Neural cell (in vitro differentiated cells): ENCODE results near the gene TNS3.

Experiments
- EP300 ChIP-seq: fragments of 450-650 bp; conservative IDR thresholded peaks from 2 replicates; pipeline ENCODE4 v1.6.1; 2014; ENCODE audit warnings: antibody characterized with exemption, mild to moderate bottlenecking, moderate library complexity; ENCODE audit not compliant: poor library complexity, severe bottlenecking
- EZH2 ChIP-seq: fragments of 200-600, 300-800 bp; shearing (Covaris generic), sonication (generic); IDR thresholded peaks from 2 replicates; pipeline ENCODE4 v1.6.1; 2014; ENCODE audit warnings: antibody characterized with exemption, low read length, borderline replicate concordance, mild to moderate bottlenecking; ENCODE audit not compliant: insufficient read depth, poor library complexity, severe bottlenecking
- MXI1 ChIP-seq: fragments of 450-650 bp; conservative IDR thresholded peaks from 2 replicates; pipeline ENCODE4 v1.6.1; 2014; ENCODE audit warnings: antibody characterized with exemption, mild to moderate bottlenecking; ENCODE audit not compliant: poor library complexity, severe bottlenecking
- POLR2AphosphoS5 ChIP-seq: IDR thresholded peaks from 2 replicates; pipeline ENCODE4 v1.6.1; 2012
- RAD21 ChIP-seq: fragments of 450-650 bp; conservative IDR thresholded peaks from 2 replicates; pipeline ENCODE4 v1.6.1; 2014; ENCODE audit warnings: antibody characterized with exemption, mild to moderate bottlenecking, moderate library complexity
- SMC3 ChIP-seq: fragments of 450-650 bp; conservative IDR thresholded peaks from 2 replicates; pipeline ENCODE4 v1.6.1; 2014; ENCODE audit warnings: antibody characterized with exemption, mild to moderate bottlenecking, moderate library complexity; ENCODE audit not compliant: poor library complexity
- TF ChIP-seq, protein P1 (sequence below): IDR thresholded peaks from 2 replicates; pipeline ENCODE4 v1.6.1; 2012; ENCODE audit warnings: borderline replicate concordance
- TF ChIP-seq, protein P2 (sequence below): fragments of 450-650 bp; IDR thresholded peaks from 2 replicates; pipeline ENCODE4 v1.5.1; 2014; ENCODE audit warnings: antibody characterized with exemption, mild to moderate bottlenecking, moderate library complexity; ENCODE audit not compliant: poor library complexity, severe bottlenecking

DNA sequence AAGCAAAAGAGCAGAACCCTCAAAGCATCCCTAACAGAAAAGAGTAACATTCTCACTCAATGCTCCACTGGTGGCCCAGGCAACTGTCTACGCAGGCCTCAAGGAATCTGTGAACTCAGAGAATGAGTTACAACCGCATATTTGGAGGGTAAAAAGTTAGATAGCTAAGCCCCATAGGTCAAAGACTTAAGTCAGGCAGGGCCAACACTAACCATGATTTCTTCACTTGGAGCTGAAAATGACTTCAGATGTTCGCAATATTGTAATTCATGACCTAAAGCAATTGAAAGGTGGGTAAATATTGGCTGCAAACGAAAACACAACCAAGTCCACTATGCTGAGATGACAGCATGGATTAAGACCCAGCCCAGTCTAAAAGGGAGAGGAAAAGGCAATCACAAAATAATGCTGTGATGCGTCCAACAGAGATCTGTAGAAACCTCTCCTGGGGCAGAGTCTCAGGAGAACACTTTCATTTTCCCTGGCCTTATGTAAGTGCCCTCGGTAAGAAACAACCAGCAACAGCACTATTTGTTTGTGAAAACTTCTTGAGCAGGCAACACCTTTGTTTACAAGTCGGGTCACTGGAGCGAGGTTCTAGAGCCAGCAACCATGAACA lies 176.5 kb downstream of the TNS3 start:
- TF ChIP-seq POLR2AphosphoS5: no peak
- TF ChIP-seq, protein P1, sequence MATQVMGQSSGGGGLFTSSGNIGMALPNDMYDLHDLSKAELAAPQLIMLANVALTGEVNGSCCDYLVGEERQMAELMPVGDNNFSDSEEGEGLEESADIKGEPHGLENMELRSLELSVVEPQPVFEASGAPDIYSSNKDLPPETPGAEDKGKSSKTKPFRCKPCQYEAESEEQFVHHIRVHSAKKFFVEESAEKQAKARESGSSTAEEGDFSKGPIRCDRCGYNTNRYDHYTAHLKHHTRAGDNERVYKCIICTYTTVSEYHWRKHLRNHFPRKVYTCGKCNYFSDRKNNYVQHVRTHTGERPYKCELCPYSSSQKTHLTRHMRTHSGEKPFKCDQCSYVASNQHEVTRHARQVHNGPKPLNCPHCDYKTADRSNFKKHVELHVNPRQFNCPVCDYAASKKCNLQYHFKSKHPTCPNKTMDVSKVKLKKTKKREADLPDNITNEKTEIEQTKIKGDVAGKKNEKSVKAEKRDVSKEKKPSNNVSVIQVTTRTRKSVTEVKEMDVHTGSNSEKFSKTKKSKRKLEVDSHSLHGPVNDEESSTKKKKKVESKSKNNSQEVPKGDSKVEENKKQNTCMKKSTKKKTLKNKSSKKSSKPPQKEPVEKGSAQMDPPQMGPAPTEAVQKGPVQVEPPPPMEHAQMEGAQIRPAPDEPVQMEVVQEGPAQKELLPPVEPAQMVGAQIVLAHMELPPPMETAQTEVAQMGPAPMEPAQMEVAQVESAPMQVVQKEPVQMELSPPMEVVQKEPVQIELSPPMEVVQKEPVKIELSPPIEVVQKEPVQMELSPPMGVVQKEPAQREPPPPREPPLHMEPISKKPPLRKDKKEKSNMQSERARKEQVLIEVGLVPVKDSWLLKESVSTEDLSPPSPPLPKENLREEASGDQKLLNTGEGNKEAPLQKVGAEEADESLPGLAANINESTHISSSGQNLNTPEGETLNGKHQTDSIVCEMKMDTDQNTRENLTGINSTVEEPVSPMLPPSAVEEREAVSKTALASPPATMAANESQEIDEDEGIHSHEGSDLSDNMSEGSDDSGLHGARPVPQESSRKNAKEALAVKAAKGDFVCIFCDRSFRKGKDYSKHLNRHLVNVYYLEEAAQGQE: no peak
- TF ChIP-seq, protein P2, sequence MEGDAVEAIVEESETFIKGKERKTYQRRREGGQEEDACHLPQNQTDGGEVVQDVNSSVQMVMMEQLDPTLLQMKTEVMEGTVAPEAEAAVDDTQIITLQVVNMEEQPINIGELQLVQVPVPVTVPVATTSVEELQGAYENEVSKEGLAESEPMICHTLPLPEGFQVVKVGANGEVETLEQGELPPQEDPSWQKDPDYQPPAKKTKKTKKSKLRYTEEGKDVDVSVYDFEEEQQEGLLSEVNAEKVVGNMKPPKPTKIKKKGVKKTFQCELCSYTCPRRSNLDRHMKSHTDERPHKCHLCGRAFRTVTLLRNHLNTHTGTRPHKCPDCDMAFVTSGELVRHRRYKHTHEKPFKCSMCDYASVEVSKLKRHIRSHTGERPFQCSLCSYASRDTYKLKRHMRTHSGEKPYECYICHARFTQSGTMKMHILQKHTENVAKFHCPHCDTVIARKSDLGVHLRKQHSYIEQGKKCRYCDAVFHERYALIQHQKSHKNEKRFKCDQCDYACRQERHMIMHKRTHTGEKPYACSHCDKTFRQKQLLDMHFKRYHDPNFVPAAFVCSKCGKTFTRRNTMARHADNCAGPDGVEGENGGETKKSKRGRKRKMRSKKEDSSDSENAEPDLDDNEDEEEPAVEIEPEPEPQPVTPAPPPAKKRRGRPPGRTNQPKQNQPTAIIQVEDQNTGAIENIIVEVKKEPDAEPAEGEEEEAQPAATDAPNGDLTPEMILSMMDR: no peak
- TF ChIP-seq EZH2: no peak
- no peak for TF ChIP-seq SMC3
- no peak for TF ChIP-seq RAD21
- no peak for TF ChIP-seq EP300
- TF ChIP-seq MXI1: no peak
